Memory B cell (primary cell): ENCODE data around the gene TERB1.

Source experiments
- ATAC-seq: fragments of 150-1000 bp; cut with Tn5 transposase; 2 replicates; pipeline ENCODE4 v1.10.0; 2021; ENCODE audit warnings: low read depth, mild to moderate bottlenecking, moderate library complexity
- DNase-seq, 2 donors: peaks; one replicate each; pipeline ENCODE4 v3.0.0; 2022; ENCODE audit warnings: low spot score in 2 of 2
- H3K27ac Mint-ChIP-seq: one replicate; pipeline ENCODE4 v1.8.0; 2022; ENCODE audit warnings: mild to moderate bottlenecking, moderate library complexity, mixed read lengths
- H3K27me3 Mint-ChIP-seq: one replicate; pipeline ENCODE4 v1.8.0; 2022; ENCODE audit warnings: mixed read lengths
- H3K36me3 Mint-ChIP-seq: one replicate; pipeline ENCODE4 v1.8.0; 2022; ENCODE audit warnings: mild to moderate bottlenecking, mixed read lengths
- H3K4me1 Mint-ChIP-seq: one replicate; pipeline ENCODE4 v1.8.0; 2022; ENCODE audit warnings: mixed read lengths
- H3K4me3 Mint-ChIP-seq: one replicate; pipeline ENCODE4 v1.8.0; 2022; ENCODE audit warnings: mild to moderate bottlenecking, moderate library complexity, mixed read lengths
- H3K9me3 Mint-ChIP-seq: one replicate; pipeline ENCODE4 v1.8.0; 2022; ENCODE audit warnings: mixed read lengths

Gene TERB1

DNA sequence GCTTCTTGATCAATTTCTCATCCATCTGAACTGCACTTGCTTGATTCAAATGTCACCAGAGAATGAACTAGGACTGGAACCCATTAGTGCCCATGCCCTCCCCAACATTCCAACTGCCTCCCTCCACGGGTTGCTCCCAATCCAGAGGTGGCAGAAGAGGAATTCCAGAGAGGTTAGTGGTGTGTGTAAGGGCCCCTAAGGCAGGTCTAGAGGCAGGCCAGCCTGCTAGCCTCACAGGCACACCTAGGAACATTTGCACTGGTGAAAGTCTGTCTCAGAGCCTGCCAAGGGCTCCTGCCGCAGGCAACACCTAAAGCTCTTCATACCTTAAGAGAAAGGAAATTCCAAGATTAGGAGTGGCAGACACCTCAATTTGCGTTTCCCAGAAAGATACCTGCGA, 83.6 kb downstream of the TERB1 start:
- H3K4me3 Mint-ChIP-seq, result no peak overlapping the region
- H3K27ac Mint-ChIP-seq, result no peak overlapping the region
- no peak for DNase-seq
- ATAC-seq, result no peak
- H3K9me3 Mint-ChIP-seq, result no peaks in the 10 kb centered on the region
- H3K36me3 Mint-ChIP-seq, result no peaks in the 10 kb centered on the region
- no peaks in the 10 kb centered on the region for H3K27me3 Mint-ChIP-seq
- no peaks in the 10 kb centered on the region for H3K4me1 Mint-ChIP-seq

DNA sequence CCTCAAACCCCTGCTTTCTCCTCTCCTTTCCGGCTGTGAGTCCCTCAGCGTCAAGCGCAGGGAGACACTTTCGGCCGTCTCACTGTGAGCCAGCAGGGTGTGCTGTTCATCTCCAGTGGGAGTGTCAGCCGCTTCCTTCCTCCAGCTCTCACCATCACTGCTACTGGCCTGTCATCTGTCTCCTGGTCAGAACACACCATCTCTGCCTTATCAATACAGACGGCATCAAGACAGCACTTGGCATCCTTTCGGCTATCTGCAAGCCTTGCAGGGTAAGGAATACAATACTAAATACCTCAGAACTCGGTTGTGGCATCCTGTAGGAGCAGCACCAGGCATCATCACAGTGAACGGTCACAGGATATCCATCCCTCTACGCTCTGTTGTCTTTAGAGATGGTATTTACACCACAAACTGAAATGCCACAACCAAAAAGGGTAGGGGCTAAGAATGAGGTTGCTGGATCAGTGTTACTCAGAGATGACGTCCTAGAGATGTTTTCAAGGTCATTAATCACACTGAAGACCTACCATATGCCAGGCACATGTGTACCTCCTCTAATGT, 84.2 kb downstream of the TERB1 start:
- H3K4me1 Mint-ChIP-seq, result no peaks in the 10 kb centered on the region
- ATAC-seq (no peak), DNase-seq (no peak)
- H3K27me3 Mint-ChIP-seq, result peaks cover 4% of the 10 kb centered on the region
- no peaks in the 10 kb centered on the region for H3K9me3 Mint-ChIP-seq
- no peak overlapping the region for H3K27ac Mint-ChIP-seq
- H3K4me3 Mint-ChIP-seq, result no peak overlapping the region
- peaks cover 4% of the 10 kb centered on the region for H3K36me3 Mint-ChIP-seq

- H3K36me3 Mint-ChIP-seq, result peaks cover 4% of the 10 kb centered on the region
- H3K4me1 Mint-ChIP-seq, result no peaks in the 10 kb centered on the region
- H3K27me3 Mint-ChIP-seq, result peaks cover 8% of the 10 kb centered on the region
- no peak for DNase-seq
- no peak overlapping the region for H3K27ac Mint-ChIP-seq
- no peak overlapping the region for H3K4me3 Mint-ChIP-seq
- no peak for ATAC-seq
- no peaks in the 10 kb centered on the region for H3K9me3 Mint-ChIP-seq
Measured at GRCh38 chr16:66714654-66715307, 86.6 kb downstream of the TERB1 start.

DNA sequence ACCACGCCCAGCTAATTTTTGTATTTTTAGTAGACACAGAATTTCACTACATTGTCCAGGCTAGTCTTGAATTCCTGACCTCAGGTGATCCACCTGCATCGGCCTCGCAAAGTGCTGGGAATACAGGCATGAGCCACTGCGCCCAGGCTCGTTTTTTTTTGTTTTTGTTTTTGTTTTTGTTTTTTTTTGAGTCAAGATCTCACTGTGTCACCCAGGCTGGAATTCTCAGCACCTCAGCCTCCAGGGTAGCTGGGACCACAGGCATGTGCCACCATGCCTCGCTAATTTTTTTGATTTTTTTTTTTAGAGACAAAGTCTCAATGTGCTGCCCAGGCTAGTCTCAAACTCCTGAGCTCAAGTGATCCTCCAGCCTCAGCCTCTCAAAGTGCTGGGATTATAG, 87.3 kb downstream of the TERB1 start:
- H3K27ac Mint-ChIP-seq, result no peak overlapping the region

DNA sequence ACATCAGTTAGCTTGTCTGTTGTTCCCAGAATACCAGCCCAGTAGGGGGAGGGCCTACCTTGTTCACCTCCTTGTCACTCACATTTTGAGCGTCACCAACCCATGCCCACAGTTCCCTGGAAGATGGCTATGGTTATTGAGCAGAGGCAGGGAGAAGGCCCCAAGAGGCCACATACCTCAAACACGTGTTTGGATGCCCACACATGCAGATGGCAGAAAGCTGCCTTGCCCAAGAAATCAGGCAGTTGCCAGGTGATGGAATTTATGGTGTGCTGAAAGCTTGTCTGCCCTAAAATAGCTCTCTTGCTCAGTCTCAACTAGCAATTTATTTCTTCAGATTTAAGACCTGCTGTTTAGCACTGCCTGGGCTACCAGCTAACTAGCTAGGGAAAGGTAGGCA, 88.3 kb downstream of the TERB1 start:
- ATAC-seq (no peak), DNase-seq (no peak)
- Mint-ChIP-seq H3K27ac (no peak overlapping the region), H3K4me1 (no peaks in the 10 kb centered on the region), H3K36me3 (peaks cover 4% of the 10 kb centered on the region), H3K4me3 (no peak overlapping the region), H3K27me3 (peaks cover 10% of the 10 kb centered on the region), H3K9me3 (no peaks in the 10 kb centered on the region)

More for the DNA sequence above, 87.3 kb downstream of the TERB1 start:
- Mint-ChIP-seq H3K4me3 (no peak overlapping the region), H3K27me3 (peaks cover 8% of the 10 kb centered on the region), H3K9me3 (no peaks in the 10 kb centered on the region), H3K4me1 (no peaks in the 10 kb centered on the region), H3K36me3 (peaks cover 4% of the 10 kb centered on the region)
- DNase-seq (no peak), ATAC-seq (no peak)

DNA sequence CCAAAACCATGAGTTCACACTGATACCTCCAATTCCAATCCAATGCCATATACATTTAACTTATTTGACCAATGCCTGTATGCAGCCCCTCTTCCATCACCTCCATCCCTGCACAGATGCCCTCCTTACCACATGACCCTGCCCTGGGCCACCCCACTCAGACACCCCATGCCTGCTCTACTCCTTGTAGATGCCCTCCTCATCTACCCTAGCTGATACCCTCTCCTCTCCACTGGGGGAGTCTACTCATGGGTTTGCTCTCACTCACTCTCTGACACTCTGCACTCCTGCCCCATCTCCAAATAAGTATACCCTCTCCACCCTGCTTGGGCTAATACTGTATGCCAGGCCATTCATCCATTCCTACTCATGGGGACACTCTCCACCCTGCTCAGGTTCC, 88.9 kb downstream of the TERB1 start:
- Mint-ChIP-seq H3K27me3 (peaks cover 10% of the 10 kb centered on the region), H3K4me3 (no peak overlapping the region), H3K4me1 (no peaks in the 10 kb centered on the region), H3K27ac (no peak overlapping the region), H3K9me3 (no peaks in the 10 kb centered on the region), H3K36me3 (peaks cover 4% of the 10 kb centered on the region)
- ATAC-seq, result no peak
- DNase-seq, result no peak

GRCh38 chr16:66711581-66711980, 89.8 kb downstream of the TERB1 start:
- DNase-seq, result no peak
- H3K27ac Mint-ChIP-seq, result no peak overlapping the region
- no peaks in the 10 kb centered on the region for H3K9me3 Mint-ChIP-seq
- H3K4me1 Mint-ChIP-seq, result no peaks in the 10 kb centered on the region
- no peak for ATAC-seq
- peaks cover 10% of the 10 kb centered on the region for H3K27me3 Mint-ChIP-seq
- H3K36me3 Mint-ChIP-seq, result peaks cover 4% of the 10 kb centered on the region
- no peak overlapping the region for H3K4me3 Mint-ChIP-seq

- Mint-ChIP-seq H3K4me1 (no peaks in the 10 kb centered on the region), H3K27ac (no peak overlapping the region), H3K9me3 (no peaks in the 10 kb centered on the region), H3K4me3 (no peak overlapping the region), H3K36me3 (no peaks in the 10 kb centered on the region), H3K27me3 (peaks cover 7% of the 10 kb centered on the region)
- no peak for DNase-seq
- ATAC-seq, result no peak
Measured at GRCh38 chr16:66706506-66706880, 94.9 kb downstream of the TERB1 start.

GRCh38 chr16:66705790-66706505, 95.4 kb downstream of the TERB1 start:
- no peak for DNase-seq
- Mint-ChIP-seq H3K36me3 (no peaks in the 10 kb centered on the region), H3K9me3 (no peaks in the 10 kb centered on the region), H3K27me3 (peaks cover 7% of the 10 kb centered on the region), H3K4me1 (peaks cover under 1% of the 10 kb centered on the region), H3K27ac (no peak overlapping the region), H3K4me3 (no peak overlapping the region)
- ATAC-seq, result no peak
